HG03039 (cell line): ENCODE measurements around the gene ARRB1.
"Not testable (repeated sequence)": the region's sequence is repeated elsewhere in the genome, so short reads cannot be mapped to it uniquely, and the experiment has no call there.

ENCODE experiments used
- ATAC-seq: cut with Tn5 transposase; IDR thresholded peaks from one replicate; pipeline ENCODE4 v1.9.1; 2021; ENCODE audit warnings: mild to moderate bottlenecking, moderate library complexity; ENCODE audit not compliant: unreplicated experiment

The ARRB1 gene

DNA sequence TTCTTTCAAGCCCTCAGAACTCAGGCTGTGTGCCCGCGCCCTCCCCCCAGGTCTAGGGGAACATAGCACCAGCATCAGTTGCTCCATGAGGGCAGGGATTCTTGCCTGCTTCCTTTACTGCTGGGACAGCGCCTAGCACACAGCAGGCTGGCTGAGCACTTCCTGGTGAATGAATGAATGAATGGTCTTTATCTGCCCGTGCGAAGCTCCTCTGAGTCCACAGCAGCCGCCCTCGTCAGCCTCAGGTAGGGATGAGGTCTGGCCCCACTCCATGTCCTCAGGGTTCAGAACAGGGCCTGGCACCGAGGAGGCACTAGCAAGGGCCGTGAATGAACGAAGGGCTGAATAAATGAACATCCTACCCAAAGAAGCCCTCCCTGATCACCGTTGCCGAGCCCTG lies 27.3 kb downstream of the ARRB1 start:
- no peak for ATAC-seq

DNA sequence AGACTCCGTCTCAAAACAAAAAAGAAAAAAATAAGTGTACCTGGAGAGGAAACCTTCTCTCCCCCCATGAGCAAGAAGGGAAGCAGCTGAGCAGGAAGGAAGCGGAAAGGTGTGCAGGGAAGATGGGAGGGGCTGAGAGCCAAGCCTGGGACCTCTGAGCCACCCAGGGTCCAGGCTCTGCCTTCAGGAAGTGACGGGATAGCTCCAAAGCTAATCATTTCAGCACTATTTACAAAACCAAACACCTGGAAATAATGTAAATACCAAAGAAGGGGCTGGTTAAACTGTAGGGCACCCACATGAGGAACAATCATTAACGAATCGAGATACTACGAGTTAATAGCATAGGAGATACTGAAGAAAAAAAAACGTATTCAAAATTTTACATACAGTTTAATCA lies 27.9 kb downstream of the ARRB1 start:
- no peak for ATAC-seq

DNA sequence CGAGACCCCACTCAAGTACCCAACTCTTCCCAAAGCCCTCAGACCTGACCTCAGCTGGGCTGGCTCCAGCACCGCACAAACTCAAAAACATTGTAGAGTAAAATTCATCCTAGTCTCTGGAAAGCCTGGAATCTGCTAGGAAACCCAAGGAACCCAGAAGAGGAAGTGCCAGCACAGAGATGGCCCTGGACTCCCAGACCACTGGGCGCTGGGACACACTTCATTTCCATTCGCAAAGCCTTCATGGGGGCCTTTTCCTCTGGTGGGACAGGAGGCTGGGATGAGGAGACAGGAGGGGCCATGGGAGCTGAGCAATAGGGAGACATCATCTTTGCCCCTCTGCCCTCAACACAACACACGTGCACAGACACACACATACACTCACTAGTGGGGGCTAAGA lies 30.8 kb downstream of the ARRB1 start:
- no peak for ATAC-seq

DNA sequence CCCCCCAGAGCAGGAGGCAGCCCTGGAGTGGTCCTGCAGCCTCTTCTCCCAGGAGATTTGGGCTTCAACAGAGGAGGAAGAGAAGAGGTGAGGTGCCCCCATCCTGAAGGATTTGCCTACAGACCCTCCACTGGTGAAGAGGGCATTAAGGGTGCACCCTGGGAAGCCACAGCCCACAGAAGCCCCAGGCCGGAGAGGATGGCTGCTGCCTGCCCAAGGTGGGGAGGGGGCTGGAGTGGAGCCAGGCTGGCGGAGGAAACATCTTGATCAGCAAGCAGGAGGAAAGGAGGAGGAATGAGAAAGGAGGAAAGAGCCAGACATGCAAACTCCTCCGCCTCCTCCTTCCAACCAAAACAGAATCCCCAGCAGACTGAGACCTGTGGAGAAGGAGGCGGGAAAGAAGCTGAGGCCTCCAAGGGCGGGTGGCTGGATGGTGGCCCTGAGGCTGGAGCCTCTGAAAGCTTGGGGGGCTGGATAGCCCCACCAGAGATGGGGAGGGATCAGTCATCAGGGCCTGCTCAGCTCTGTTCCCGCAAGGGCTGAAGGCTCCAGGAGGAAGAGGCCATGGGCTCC lies 31.3 kb downstream of the ARRB1 start:
- ATAC-seq: no peak

GRCh38 chr11:75319035-75319877 lies 32.2 kb downstream of the ARRB1 start:
- ATAC-seq: no peak

DNA sequence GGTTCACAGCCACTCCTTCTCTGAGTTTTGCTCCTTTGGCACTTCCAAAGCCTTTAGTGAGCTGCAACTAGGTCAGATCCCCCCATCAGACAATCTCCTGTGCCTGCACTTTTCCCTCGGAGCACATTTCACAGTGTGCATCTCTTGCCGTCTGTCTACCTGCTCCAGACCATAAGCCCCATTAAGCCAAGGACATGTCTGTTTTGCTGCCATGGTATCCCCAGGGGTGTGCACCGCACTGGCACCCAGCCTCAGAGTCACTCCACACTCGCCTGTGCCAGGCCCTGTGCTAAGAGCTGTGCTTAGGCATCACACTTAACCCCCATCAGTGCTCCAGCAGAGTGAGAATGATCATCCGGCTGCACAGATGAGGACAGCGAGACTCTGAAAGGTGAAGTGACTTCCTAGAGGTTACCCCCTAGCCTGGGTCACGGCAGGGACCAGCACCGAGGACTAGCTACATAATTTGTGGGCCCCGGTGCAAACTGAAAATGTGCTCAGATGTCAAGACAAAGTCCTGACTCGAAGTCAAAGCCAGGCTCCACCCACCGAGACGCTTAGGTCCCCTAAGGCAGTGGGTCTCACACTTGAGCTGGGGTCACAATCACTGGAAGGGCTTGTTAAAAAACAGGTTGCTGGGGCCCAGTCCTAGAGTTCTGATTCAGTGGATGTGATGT lies 33.9 kb downstream of the ARRB1 start:
- no peak for ATAC-seq

- ATAC-seq: no peak
Measured at GRCh38 chr11:75315439-75315805, 36.0 kb downstream of the ARRB1 start.

GRCh38 chr11:75314771-75315438 lies 36.6 kb downstream of the ARRB1 start:
- no peak for ATAC-seq

- no peak for ATAC-seq
Measured at GRCh38 chr11:75313513-75314272, 37.8 kb downstream of the ARRB1 start.

DNA sequence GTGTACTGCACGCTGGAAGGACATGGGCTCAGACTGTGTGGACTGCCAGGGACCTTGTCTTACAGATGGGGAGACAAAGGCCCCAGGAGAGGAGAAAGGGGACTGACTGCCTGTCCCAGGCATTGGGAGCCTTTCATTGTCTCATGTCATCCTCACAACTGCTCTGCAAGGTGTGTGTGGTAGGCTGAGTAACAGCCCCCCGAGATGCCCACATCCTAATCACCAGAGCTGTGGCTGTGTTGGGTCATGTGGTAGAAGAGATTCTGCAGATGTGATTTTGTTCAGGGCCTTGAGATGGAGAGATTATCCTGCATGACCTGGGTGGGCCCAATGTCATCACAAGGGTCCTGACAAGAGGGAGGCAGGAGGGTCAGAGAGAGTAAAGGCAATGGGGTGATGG lies 39.1 kb downstream of the ARRB1 start:
- no peak for ATAC-seq

DNA sequence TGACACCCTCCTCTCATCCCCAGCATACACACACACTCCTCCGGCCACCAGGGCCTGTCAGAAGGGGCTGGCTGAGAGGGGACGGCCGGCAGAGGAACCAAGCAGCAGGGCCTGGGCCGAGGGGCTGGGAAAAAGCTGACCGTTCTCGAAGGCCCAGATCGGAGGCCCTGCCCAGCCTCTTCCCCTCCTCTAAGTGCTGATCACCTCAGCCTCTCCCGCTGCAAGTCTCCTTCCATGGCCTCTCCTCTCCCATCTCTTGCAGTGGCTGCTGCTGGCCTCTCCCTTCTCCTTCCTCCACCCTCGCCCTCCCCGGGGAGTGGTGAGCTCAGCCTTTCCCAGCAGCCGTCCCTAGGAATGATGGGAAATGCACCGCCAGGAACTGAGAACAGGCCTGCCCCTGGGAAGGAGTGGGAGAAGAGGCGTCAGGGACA lies 39.6 kb downstream of the ARRB1 start:
- no peak for ATAC-seq

GRCh38 chr11:75308986-75309385 lies 42.5 kb downstream of the ARRB1 start:
- no peak for ATAC-seq

GRCh38 chr11:75308116-75308515 lies 43.3 kb downstream of the ARRB1 start:
- ATAC-seq: no peak

GRCh38 chr11:75307058-75307457 lies 44.4 kb downstream of the ARRB1 start:
- no peak for ATAC-seq

- no peak for ATAC-seq
Measured at GRCh38 chr11:75306529-75306928, 44.9 kb downstream of the ARRB1 start.

- no peak for ATAC-seq
Measured at GRCh38 chr11:75305993-75306392, 45.5 kb downstream of the ARRB1 start.

GRCh38 chr11:75305452-75305851 lies 46.0 kb downstream of the ARRB1 start:
- no peak for ATAC-seq

DNA sequence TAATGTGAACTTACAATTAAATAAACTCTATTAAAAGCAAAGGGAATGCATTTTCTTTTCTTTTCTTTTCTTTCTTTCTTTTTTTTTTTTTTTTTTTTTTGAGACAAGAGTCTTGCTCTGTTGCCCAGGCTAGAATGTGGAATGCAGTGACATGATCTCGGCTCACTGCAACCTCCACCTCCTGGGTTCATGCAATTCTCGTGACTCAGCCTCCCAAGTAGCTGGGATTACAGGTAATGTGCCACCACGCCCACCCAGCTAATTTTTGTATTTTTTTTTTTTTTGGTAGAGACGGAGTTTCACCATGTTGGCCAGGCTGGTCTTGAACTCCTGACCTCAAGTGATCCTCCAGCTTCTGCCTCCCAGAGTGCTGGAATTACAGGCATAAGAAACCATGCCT lies 46.5 kb downstream of the ARRB1 start:
- not testable (repeated sequence) for ATAC-seq

- ATAC-seq: no peak
Measured at GRCh38 chr11:75303544-75304224, 47.8 kb downstream of the ARRB1 start.

DNA sequence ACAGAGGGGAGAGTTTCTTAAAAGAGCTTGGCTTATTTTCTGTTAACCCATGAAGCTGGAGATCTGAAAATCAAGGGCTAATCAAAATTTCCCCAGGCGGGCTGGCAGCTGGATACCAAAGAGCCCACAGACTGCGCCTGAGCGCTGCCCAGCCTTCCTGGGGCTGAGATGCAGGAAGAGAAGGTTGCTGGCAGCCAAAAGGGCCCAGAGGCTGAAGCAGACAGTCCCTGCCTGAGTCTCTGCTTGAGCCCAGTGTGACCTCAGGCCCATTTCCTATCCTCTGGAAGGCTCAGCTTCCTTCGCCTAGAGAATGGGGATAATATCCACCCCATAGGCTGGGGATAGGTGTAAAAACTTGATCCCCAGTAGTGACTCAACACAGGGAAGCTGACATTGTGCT lies 49.1 kb downstream of the ARRB1 start:
- ATAC-seq: no peak
